ENCODE results near the gene PDLIM1.

- no peak for TF ChIP-seq EZH2 (optimal IDR thresholded peaks at IDR 0.05; ENCODE audit: low read depth, low read length)
- no peak for TF ChIP-seq CTCF (IDR thresholded peaks at IDR 0.05; ENCODE audit: low read length)
Measured at GRCh38 chr10:95309958-95310357, 19.2 kb upstream of the PDLIM1 start.
